ENCODE data around the gene AKR1C3. TPM values are rescaled to one million over a fixed set of nuclear protein-coding genes. Genes with fewer than 3 reads are reported as not detected.

Gene AKR1C3
- total RNA-seq, 5 donors from 2014 or later (not counting 1 experiment from before 2014, with no cell fraction given): 1.1 to 13.6 (median 4.2) TPM

GRCh38 chr10:5142199-5142598 is 48.0 kb downstream of the AKR1C3 start:
- no peaks in the 10 kb centered on the region for H3K27me3 ChIP-seq (replicated peaks in 1 of 2; ENCODE audit: control insufficient read depth in 2 of 2, extremely low read depth in 1 of 2, insufficient read depth in 2 of 2, low read length in 1 of 2)
- Mint-ChIP-seq H3K4me1 (no peaks in the 10 kb centered on the region), H3K27ac (no peak overlapping the region), H3K27me3 (no peaks in the 10 kb centered on the region), H3K36me3 (no peaks in the 10 kb centered on the region), H3K9me3 (peaks cover 14 to 28% (median 14%) of the 10 kb centered on the region in 3 donors), H3K4me3 (no peak overlapping the region)
- no peak overlapping the region for H3K4me3 ChIP-seq (ENCODE audit: control insufficient read depth in 1 of 2, extremely low read depth in 1 of 2, low read length in 1 of 2)
- no peaks in the 10 kb centered on the region for H3K4me1 ChIP-seq (ENCODE audit: control insufficient read depth in 1 of 2, extremely low read depth in 1 of 2, insufficient read depth in 2 of 2, low read length in 2 of 2)
- CTCF ChIA-PET: no interaction called here
- POLR2A ChIA-PET: no interaction called here
- no CpG with 5 or more reads among the region's 4 CpGs for WGBS (ENCODE audit: insufficient coverage)
- H3K27ac ChIP-seq (ENCODE audit: low read length): no peak overlapping the region
- no peak for ATAC-seq (replicated peaks in 1 of 4)
- no peak for DNase-seq
- no peaks in the 10 kb centered on the region for H3K9me3 ChIP-seq
- no peaks in the 10 kb centered on the region for H3K36me3 ChIP-seq (ENCODE audit: control insufficient read depth in 2 of 2, extremely low read depth in 1 of 2, insufficient read depth in 1 of 2, low read length in 1 of 2)

GRCh38 chr10:5143137-5143536 is 48.9 kb downstream of the AKR1C3 start:
- POLR2A ChIA-PET: no interaction called here
- Histone ChIP-seq H3K9me3 (no peaks in the 10 kb centered on the region), H3K27me3 (replicated peaks in 1 of 2; ENCODE audit: control insufficient read depth in 2 of 2, extremely low read depth in 1 of 2, insufficient read depth in 2 of 2, low read length in 1 of 2) (no peaks in the 10 kb centered on the region), H3K4me1 (ENCODE audit: control insufficient read depth in 1 of 2, extremely low read depth in 1 of 2, insufficient read depth in 2 of 2, low read length in 2 of 2) (no peaks in the 10 kb centered on the region), H3K36me3 (ENCODE audit: control insufficient read depth in 2 of 2, extremely low read depth in 1 of 2, insufficient read depth in 1 of 2, low read length in 1 of 2) (no peaks in the 10 kb centered on the region), H3K27ac (ENCODE audit: low read length) (no peak overlapping the region), H3K4me3 (ENCODE audit: control insufficient read depth in 1 of 2, extremely low read depth in 1 of 2, low read length in 1 of 2) (no peak overlapping the region)
- Mint-ChIP-seq H3K36me3 (no peaks in the 10 kb centered on the region), H3K27me3 (no peaks in the 10 kb centered on the region), H3K9me3 (peaks cover 6 to 19% (median 14%) of the 10 kb centered on the region in 3 donors), H3K4me1 (no peaks in the 10 kb centered on the region), H3K27ac (no peak overlapping the region), H3K4me3 (no peak overlapping the region)
- WGBS (ENCODE audit: insufficient coverage): 70% methylated on average over 4 of the region's 5 CpGs
- no peak for DNase-seq
- ATAC-seq (replicated peaks in 1 of 4): no peak
- CTCF ChIA-PET: no interaction called here

- H3K4me1 ChIP-seq (ENCODE audit: control insufficient read depth in 1 of 2, extremely low read depth in 1 of 2, insufficient read depth in 2 of 2, low read length in 2 of 2): no peaks in the 10 kb centered on the region
- Mint-ChIP-seq H3K9me3 (peaks cover 0 to 11% (median 6%) of the 10 kb centered on the region in 3 donors), H3K36me3 (no peaks in the 10 kb centered on the region), H3K27ac (no peak overlapping the region), H3K4me3 (no peak overlapping the region), H3K4me1 (no peaks in the 10 kb centered on the region), H3K27me3 (no peaks in the 10 kb centered on the region)
- WGBS (ENCODE audit: insufficient coverage): 71% methylated on average over 1 of the region's 5 CpGs
- H3K4me3 ChIP-seq (ENCODE audit: control insufficient read depth in 1 of 2, extremely low read depth in 1 of 2, low read length in 1 of 2): no peak overlapping the region
- peaks cover 2% of the 10 kb centered on the region for H3K9me3 ChIP-seq
- ChIA-PET CTCF (no interaction called here), POLR2A (no interaction called here)
- H3K36me3 ChIP-seq (ENCODE audit: control insufficient read depth in 2 of 2, extremely low read depth in 1 of 2, insufficient read depth in 1 of 2, low read length in 1 of 2): no peaks in the 10 kb centered on the region
- DNase-seq: no peak
- H3K27me3 ChIP-seq (replicated peaks in 1 of 2; ENCODE audit: control insufficient read depth in 2 of 2, extremely low read depth in 1 of 2, insufficient read depth in 2 of 2, low read length in 1 of 2): no peaks in the 10 kb centered on the region
- ATAC-seq (replicated peaks in 1 of 4): no peak
- no peak overlapping the region for H3K27ac ChIP-seq (ENCODE audit: low read length)
Observed at GRCh38 chr10:5146920-5147254, 52.7 kb downstream of the AKR1C3 start.

- H3K4me1 ChIP-seq (ENCODE audit: control insufficient read depth in 1 of 2, extremely low read depth in 1 of 2, insufficient read depth in 2 of 2, low read length in 2 of 2): no peaks in the 10 kb centered on the region
- H3K36me3 Mint-ChIP-seq: no peaks in the 10 kb centered on the region
- DNase-seq (no peak), ATAC-seq (replicated peaks in 1 of 4) (no peak)
- no peaks in the 10 kb centered on the region for H3K36me3 ChIP-seq (ENCODE audit: control insufficient read depth in 2 of 2, extremely low read depth in 1 of 2, insufficient read depth in 1 of 2, low read length in 1 of 2)
- 74% methylated on average over 3 of the region's 5 CpGs for WGBS (ENCODE audit: insufficient coverage)
- H3K4me1 Mint-ChIP-seq: no peaks in the 10 kb centered on the region
- no peaks in the 10 kb centered on the region for H3K27me3 ChIP-seq (replicated peaks in 1 of 2; ENCODE audit: control insufficient read depth in 2 of 2, extremely low read depth in 1 of 2, insufficient read depth in 2 of 2, low read length in 1 of 2)
- H3K9me3 ChIP-seq: peaks cover 2% of the 10 kb centered on the region
- H3K27ac Mint-ChIP-seq: no peak overlapping the region
- no peak overlapping the region for H3K4me3 ChIP-seq (ENCODE audit: control insufficient read depth in 1 of 2, extremely low read depth in 1 of 2, low read length in 1 of 2)
- POLR2A ChIA-PET: no interaction called here
- H3K27ac ChIP-seq (ENCODE audit: low read length): no peak overlapping the region
- H3K4me3 Mint-ChIP-seq: no peak overlapping the region
- H3K27me3 Mint-ChIP-seq: no peaks in the 10 kb centered on the region
- CTCF ChIA-PET: no interaction called here
- H3K9me3 Mint-ChIP-seq: peaks cover 0 to 11% (median 6%) of the 10 kb centered on the region in 3 donors
Observed at GRCh38 chr10:5147255-5147980, 53.2 kb downstream of the AKR1C3 start.

- ChIA-PET POLR2A (no interaction called here), CTCF (no interaction called here)
- H3K9me3 ChIP-seq: peaks cover 2% of the 10 kb centered on the region
- Mint-ChIP-seq H3K4me1 (no peaks in the 10 kb centered on the region), H3K4me3 (no peak overlapping the region), H3K27ac (no peak overlapping the region), H3K9me3 (peaks cover 0 to 11% (median 6%) of the 10 kb centered on the region in 3 donors), H3K27me3 (no peaks in the 10 kb centered on the region), H3K36me3 (no peaks in the 10 kb centered on the region)
- no CpG with 5 or more reads among the region's 3 CpGs for WGBS (ENCODE audit: insufficient coverage)
- no peak overlapping the region for H3K27ac ChIP-seq (ENCODE audit: low read length)
- DNase-seq (no peak), ATAC-seq (replicated peaks in 1 of 4) (no peak)
- no peaks in the 10 kb centered on the region for H3K27me3 ChIP-seq (replicated peaks in 1 of 2; ENCODE audit: control insufficient read depth in 2 of 2, extremely low read depth in 1 of 2, insufficient read depth in 2 of 2, low read length in 1 of 2)
- no peak overlapping the region for H3K4me3 ChIP-seq (ENCODE audit: control insufficient read depth in 1 of 2, extremely low read depth in 1 of 2, low read length in 1 of 2)
- no peaks in the 10 kb centered on the region for H3K4me1 ChIP-seq (ENCODE audit: control insufficient read depth in 1 of 2, extremely low read depth in 1 of 2, insufficient read depth in 2 of 2, low read length in 2 of 2)
- H3K36me3 ChIP-seq (ENCODE audit: control insufficient read depth in 2 of 2, extremely low read depth in 1 of 2, insufficient read depth in 1 of 2, low read length in 1 of 2): no peaks in the 10 kb centered on the region
Observed at GRCh38 chr10:5147981-5148677, 53.9 kb downstream of the AKR1C3 start.

- Mint-ChIP-seq H3K4me1 (no peaks in the 10 kb centered on the region), H3K9me3 (peaks cover 0 to 11% (median 6%) of the 10 kb centered on the region in 3 donors), H3K4me3 (no peak overlapping the region), H3K27ac (no peak overlapping the region), H3K36me3 (no peaks in the 10 kb centered on the region), H3K27me3 (peaks cover 0 to 2% of the 10 kb centered on the region in 2 donors)
- Histone ChIP-seq H3K27ac (ENCODE audit: low read length) (no peak overlapping the region), H3K4me3 (ENCODE audit: control insufficient read depth in 1 of 2, extremely low read depth in 1 of 2, low read length in 1 of 2) (no peak overlapping the region), H3K9me3 (peaks cover 2% of the 10 kb centered on the region), H3K36me3 (ENCODE audit: control insufficient read depth in 2 of 2, extremely low read depth in 1 of 2, insufficient read depth in 1 of 2, low read length in 1 of 2) (no peaks in the 10 kb centered on the region), H3K27me3 (replicated peaks in 1 of 2; ENCODE audit: control insufficient read depth in 2 of 2, extremely low read depth in 1 of 2, insufficient read depth in 2 of 2, low read length in 1 of 2) (no peaks in the 10 kb centered on the region), H3K4me1 (ENCODE audit: control insufficient read depth in 1 of 2, extremely low read depth in 1 of 2, insufficient read depth in 2 of 2, low read length in 2 of 2) (no peaks in the 10 kb centered on the region)
- CTCF ChIA-PET: no interaction called here
- DNase-seq (no peak), ATAC-seq (replicated peaks in 1 of 4) (no peak)
- WGBS (ENCODE audit: insufficient coverage): no CpG with 5 or more reads among the region's 1 CpG
- POLR2A ChIA-PET: no interaction called here
Observed at GRCh38 chr10:5148678-5149032, 54.4 kb downstream of the AKR1C3 start.

All from T-cell (primary cell).